GM21717 (cell line): ENCODE results near the gene SLC45A2.
"Not testable (repeated sequence)": the region's sequence is repeated elsewhere in the genome, so short reads cannot be mapped to it uniquely, and the experiment has no call there.

Experiments used
- ATAC-seq: cut with Tn5 transposase; IDR thresholded peaks from one replicate; pipeline ENCODE4 v1.9.1; 2021; ENCODE audit warnings: mild to moderate bottlenecking, moderate library complexity; ENCODE audit not compliant: unreplicated experiment

Gene SLC45A2

GRCh38 chr5:33931136-33931535 lies 53.4 kb downstream of the SLC45A2 start:
- ATAC-seq = no peak

- ATAC-seq = no peak
Measured at GRCh38 chr5:33929925-33930690, 54.4 kb downstream of the SLC45A2 start.

- no peak for ATAC-seq
Measured at GRCh38 chr5:33928283-33928682, 56.2 kb downstream of the SLC45A2 start.

- ATAC-seq = no peak
Measured at GRCh38 chr5:33927685-33928084, 56.8 kb downstream of the SLC45A2 start.

GRCh38 chr5:33925278-33925677 lies 59.2 kb downstream of the SLC45A2 start:
- ATAC-seq = no peak

GRCh38 chr5:33921002-33921401 lies 63.5 kb downstream of the SLC45A2 start:
- no peak for ATAC-seq

GRCh38 chr5:33914844-33915243 lies 69.6 kb downstream of the SLC45A2 start:
- not testable (repeated sequence) for ATAC-seq

GRCh38 chr5:33906248-33906647 lies 78.2 kb downstream of the SLC45A2 start:
- not testable (repeated sequence) for ATAC-seq

GRCh38 chr5:33905381-33905780 lies 79.1 kb downstream of the SLC45A2 start:
- ATAC-seq = no peak

- ATAC-seq = no peak
Measured at GRCh38 chr5:33903118-33903517, 81.4 kb downstream of the SLC45A2 start.

- no peak for ATAC-seq
Measured at GRCh38 chr5:33901156-33901555, 83.3 kb downstream of the SLC45A2 start.
